Astrocyte of the cerebellum (primary cell): ENCODE results near the gene CALR3.

Source experiments
- DNase-seq: peaks from one replicate; pipeline ENCODE4 v3.0.0-alpha.2; 2011; ENCODE audit warnings: low read depth
- H3K4me3 ChIP-seq: 2 replicates; pipeline ENCODE4 v1.5.1; 2011; ENCODE audit warnings: mild to moderate bottlenecking, low read depth, low read length, moderate library complexity
- in situ Hi-C: cut with HindIII; loops from 2 replicates; pipeline ENCODE4 v1.10.0; 2017; ENCODE audit warnings: low sequenced_read_pairs
- TF ChIP-seq, protein P1 (sequence below): IDR thresholded peaks from 2 replicates; pipeline ENCODE4 v1.5.1; 2012; ENCODE audit warnings: low read length, low read depth, moderate library complexity, mild to moderate bottlenecking; ENCODE audit errors: missing control alignments

Gene CALR3

DNA sequence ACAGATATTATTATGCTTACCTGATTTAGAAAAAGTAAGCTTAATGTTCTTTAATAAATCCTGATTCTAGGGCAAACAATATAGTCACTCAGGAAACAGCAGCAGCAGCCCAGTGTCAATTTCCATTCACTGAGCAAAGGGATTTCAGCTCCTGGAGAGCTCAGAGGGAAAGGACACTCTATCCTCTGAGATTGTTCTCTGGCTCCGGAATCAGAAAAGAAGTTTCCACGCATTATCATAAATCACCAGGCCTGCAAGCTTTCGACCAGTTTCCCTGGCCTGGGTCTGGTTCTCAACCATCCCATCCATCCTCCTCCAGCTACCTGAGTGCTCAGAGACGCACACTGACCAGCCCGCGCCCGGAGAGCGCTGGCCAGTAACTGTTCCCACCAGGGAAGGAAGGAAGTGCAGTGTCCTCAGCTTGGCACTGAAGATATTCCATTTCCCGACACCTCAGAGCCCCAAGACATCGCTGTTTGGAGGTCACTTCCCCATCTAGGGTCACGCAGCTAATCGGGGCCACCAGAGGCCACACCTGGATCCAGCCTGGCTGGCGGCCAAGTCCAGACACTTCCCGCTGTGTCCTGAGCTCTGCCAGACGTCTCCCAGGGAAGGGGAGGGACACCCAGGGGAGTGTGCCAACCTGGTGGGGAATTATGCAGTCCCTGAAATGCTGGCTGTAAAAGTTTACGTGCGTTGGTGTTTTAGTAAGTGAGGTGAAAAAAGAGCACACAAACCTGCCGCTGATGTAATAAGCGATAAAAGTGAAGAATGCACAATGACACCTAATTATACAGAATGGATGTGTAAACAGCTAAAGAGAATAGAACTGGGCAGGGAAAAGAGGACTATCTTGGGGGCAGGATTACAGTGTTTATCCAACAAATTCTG lies 53.3 kb downstream of the CALR3 start:
- no peak for DNase-seq
- TF ChIP-seq, protein P1, sequence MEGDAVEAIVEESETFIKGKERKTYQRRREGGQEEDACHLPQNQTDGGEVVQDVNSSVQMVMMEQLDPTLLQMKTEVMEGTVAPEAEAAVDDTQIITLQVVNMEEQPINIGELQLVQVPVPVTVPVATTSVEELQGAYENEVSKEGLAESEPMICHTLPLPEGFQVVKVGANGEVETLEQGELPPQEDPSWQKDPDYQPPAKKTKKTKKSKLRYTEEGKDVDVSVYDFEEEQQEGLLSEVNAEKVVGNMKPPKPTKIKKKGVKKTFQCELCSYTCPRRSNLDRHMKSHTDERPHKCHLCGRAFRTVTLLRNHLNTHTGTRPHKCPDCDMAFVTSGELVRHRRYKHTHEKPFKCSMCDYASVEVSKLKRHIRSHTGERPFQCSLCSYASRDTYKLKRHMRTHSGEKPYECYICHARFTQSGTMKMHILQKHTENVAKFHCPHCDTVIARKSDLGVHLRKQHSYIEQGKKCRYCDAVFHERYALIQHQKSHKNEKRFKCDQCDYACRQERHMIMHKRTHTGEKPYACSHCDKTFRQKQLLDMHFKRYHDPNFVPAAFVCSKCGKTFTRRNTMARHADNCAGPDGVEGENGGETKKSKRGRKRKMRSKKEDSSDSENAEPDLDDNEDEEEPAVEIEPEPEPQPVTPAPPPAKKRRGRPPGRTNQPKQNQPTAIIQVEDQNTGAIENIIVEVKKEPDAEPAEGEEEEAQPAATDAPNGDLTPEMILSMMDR: no peak
- H3K4me3 ChIP-seq: no peak overlapping the region
- in situ Hi-C loops: no loop called here

DNA sequence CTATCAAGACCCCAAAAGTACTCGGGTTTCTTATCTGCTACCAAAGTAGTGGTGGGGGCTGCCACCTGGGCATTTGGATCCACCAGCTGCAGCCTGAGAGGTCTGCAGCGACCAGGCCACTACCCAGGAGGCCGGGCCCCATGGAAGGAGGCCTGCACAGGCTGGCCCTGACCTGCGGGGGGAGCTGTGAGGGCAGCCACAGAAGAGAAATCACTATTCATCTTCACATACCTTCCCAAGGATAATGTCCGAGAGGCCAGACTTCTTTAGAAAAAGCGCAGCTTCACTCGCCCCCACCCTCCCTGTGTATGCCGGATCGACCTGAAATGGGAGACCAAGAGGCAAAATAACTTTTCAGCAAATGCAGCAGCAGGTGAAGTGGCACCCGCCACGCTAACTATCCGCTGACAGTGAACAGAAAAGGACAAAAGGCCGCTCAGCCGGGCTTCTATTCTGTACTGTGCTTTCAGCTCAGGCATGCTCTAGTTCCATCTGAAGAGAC lies 54.3 kb downstream of the CALR3 start:
- H3K4me3 ChIP-seq: no peak overlapping the region
- in situ Hi-C loops: no loop called here
- TF ChIP-seq, protein P1: peak; percentile 54
- no peak for DNase-seq

DNA sequence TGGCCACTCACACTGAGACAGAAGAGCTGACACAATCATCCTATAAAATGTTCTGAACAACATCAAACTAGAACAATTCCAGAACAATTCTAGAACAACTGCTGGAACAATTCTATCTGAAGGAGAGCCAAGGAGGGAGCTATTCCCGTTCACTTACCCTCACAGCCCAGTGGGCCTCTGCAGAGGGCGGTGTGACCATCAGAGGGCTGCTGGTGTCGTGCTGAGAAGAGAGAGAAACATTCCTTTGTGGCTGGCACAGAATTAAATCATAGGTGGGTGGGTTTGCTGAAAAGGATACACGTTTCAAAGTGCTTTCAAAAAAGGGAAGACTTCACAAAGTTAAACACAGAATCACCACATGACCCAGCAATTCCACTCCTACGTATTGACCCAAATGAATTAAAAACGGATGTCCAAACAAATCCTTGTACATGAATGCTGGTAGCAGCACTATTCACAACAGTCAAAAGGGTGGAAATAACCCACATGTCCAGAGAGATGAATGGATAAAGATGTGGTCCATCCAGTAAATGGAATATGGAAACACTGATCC lies 59.1 kb downstream of the CALR3 start:
- no peak for DNase-seq
- no peak overlapping the region for H3K4me3 ChIP-seq
- in situ Hi-C loops: no loop called here
- TF ChIP-seq, protein P1: no peak

DNA sequence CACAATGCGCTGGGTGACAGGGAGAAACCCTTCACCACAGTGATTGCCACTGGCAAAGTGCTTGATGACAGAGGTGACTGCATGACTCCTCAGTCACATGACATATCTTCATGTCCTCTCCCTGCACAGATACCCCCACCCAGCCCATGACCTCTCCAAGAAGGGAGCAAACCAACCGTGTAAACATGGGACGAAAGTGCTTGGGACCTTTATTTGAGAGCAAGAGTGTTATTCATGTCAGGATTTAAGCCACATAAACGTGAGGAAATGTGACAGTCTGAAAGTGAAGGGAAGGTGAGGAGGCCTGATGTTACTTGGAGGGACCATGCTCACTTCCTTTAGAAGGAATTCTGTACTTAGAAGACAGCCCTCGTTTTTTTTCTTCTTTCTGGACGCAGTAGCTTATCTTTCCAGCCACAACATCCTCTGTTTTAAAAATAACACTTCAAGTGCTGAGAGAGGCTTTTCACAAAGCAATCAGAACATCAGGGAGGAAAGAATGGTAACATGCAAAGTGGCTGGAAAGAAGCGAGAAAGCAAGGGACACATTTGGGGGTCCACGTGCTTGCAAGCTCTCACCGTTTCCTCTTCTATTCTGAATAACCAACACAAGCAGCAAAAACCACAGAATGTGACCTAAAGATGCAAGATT lies 59.8 kb downstream of the CALR3 start:
- in situ Hi-C loops: no loop called here
- DNase-seq: no peak
- no peak overlapping the region for H3K4me3 ChIP-seq
- TF ChIP-seq, protein P1: no peak

DNA sequence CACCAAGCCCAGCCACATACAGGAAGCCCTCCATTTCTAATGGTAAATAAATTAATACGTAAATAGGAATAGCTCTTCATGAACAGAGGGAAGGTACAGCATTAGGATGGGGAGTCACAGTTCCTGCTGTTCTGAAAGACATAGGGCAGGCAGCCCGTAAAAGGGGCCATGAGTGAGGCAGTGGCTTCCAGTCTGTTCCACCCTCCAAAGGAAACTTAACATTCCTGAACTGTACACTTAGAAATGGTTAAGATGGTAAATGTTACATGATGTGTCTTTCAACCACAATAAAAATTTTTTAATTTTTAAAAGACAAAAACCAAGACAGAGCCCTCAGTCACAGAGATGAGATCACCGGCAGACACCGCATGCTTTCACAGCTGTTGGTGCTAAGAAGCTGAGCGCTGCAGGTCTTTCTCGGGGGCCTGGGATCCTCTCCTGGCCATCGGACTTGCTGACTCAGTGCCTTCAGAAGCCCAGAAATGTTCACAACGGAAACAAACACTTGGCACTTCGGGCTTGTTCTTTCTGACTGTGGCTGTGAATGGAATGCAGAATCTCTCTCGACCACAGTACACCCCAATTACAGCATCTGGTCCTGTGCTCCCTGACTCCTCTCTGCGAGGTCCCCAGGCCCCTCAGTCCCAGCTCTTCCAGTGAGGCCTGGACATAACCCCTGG lies 60.6 kb downstream of the CALR3 start:
- no peak overlapping the region for H3K4me3 ChIP-seq
- TF ChIP-seq, protein P1: no peak
- in situ Hi-C loops: no loop called here
- peak; percentile 98 for DNase-seq

DNA sequence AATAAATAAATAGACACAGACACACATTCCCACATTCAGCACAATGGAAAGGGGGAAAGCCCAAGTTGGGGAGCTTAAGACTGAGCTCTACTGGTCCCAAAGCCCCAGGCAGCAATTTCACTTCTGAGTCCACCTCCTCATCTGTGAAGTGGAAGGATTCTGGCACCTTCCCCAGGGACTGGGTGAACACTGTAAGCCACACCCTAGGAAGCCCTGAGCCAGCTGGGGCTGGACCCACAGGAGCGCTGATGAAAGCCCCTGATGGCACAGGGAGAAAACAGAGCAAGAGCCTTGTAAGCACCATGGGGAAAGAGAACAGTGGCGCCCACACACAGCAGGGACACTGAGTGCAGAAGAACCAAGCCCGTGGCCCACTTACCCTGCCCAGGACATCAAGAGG lies 62.0 kb downstream of the CALR3 start:
- DNase-seq: no peak
- TF ChIP-seq, protein P1: no peak
- in situ Hi-C loops: no loop called here
- no peak overlapping the region for H3K4me3 ChIP-seq
